ENCODE data around the gene SSU72.

The SSU72 gene

DNA sequence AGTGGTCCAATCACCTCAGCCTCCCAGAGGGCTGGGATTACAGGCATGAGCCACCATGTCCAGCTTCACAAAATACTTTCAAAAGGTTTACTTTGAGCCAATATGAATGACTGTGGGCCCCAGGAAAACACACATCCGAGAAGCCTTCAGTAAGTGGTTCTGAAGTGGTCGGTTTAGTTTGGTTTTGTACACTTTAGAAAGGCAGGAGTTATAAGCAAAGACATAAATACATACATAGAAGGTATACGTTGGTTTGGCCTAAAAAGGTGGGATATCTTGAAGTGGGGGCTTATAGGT is 37.4 kb upstream of the SSU72 start:
- DNase-seq (ENCODE audit: low spot score), result no peak
- FAIRE-seq, result no peak

DNA sequence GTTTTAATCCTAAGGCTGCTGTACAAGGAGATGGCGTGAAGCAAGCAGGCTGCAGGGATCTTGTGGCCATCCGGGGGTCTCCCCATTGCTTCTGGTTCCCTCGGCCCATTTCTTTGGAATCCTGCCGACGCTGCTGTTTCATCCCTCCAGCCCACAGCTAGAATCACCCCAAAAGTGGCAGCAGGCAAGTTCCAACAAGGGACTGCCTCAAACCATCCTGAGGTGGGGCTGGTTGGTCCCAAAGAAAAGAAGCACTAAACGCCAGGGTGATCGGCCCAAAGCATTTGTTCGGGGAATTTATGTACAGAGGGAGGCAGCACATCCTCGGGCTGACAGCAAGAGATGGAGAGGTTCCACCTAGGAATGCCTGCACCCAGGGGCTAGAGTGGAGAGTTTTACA is 36.1 kb upstream of the SSU72 start:
- FAIRE-seq (no peak), DNase-seq (ENCODE audit: low spot score) (no peak)

DNA sequence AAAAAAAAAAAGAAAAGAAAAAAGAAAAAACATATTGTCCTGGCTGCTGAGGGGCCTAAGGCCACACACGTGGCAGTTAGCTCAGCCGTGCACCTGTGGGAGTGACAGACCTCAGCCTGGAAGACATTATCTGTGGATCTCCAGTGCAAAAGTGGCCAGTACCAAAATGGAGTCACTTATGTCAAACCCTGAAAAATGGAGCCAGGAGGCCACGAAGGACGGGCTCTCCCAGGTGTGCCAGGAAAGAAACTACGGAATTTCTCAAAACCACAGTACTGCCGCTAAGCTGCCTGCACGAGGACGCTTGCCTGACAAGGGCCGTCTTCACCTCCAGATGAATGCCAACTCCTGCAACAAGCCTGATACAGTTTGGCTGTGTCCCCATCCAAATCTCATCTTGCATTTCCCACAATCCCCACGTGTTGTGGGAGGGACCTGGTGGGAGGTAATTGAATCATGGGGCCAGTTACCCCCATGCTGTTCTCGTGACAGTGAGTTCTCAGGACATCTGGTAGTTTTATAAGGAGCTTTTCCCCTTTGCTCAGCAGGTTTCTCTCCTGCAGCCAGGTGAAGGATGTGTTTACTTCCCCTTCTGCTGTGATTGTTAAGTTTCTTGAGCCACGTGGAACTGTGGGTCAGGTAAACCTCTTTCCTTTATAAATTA is 35.3 kb upstream of the SSU72 start:
- FAIRE-seq, result no peak
- no peak for DNase-seq (ENCODE audit: low spot score)

DNA sequence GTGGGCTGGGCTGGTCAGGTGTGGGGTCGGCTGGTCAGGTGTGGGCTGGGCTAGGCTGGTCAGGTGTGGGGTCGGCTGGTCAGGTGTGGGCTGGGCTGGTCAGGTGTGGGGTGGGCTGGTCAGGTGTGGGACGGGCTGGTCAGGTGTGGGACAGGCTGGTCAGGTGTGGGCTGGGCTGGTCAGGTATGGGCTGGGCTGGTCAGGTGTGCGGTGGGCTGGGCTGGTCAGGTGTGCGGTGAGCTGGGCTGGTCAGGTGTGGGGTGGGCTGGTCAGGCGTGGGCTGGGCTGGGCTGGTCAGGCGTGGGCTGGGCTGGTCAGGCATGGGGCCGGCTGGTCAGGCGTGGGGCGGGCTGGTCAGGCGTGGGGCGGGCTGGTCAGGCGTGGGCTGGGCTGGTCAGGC is 31.6 kb upstream of the SSU72 start:
- no peak for DNase-seq (ENCODE audit: low spot score)
- FAIRE-seq, result no peak

GRCh38 chr1:1605724-1606123 is 31.1 kb upstream of the SSU72 start:
- FAIRE-seq, result no peak
- no peak for DNase-seq (ENCODE audit: low spot score)

GRCh38 chr1:1605034-1605591 is 30.4 kb upstream of the SSU72 start:
- FAIRE-seq, result no peak
- no peak for DNase-seq (ENCODE audit: low spot score)

DNA sequence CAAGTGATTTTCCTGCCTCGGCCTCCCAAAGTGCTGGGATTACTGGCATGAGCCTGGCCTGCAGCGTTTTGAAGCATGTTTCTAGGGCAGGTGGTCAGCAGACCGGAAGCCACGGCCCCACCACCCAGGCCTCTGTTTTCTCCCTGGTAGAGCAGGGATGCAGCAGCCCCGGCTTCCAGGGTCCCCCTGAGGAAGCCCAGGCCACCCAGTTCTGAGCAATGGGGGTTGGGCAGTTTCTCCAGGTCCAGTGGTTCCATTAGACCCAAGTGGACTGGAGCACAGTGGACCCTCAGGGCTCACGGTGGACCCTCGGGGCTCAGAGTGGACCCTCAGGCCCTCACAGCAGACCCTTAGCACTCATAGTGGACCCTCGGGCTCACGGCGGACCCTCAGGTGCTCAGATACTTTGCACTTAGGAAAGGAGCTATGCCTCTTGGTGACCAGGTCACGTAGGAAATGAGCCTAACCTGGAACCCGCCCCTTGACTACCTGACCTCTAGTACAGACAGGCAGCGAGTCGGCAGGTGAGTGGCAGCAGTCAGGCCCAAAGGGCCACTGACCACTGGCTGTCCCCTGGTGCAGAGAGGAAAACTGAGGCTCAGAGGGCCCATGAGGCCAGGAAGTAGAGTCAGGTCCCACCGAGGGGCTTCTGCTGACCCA is 29.8 kb upstream of the SSU72 start:
- DNase-seq (ENCODE audit: low spot score) (no peak), FAIRE-seq (no peak)

DNA sequence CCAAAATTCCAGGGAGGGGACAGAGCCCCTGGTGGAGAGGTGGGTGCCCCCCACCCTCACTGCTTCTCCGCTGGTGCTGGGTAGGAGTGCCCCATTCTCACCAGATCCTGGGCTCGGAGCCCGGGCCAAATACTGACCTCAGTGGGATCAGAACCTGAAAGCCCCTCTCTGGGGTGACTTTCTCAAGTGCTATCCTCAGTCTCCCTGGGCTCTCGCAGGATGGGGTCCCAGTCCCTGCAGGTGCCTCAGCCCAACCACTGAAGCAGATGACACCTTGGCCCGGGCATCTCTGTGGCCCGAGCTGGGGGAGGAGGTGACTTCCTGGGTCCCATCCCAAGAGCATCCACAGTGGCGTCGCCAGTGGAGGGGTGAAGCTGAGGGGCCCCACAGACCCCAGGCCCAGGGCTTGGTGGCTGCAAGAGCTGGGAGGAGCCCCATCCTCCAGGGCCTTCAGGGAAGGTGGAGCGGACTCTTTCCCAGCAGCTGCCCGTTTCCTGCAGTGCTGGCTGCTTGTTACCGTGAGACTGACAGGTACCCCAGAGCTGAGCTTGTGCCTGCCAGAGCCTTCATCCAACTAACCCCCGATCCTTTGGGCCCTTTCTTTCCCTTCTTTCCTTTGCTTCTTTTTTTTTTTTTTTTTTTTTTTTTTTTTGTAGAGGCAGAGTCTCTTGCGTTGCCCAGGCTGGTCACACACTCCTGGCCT is 29.2 kb upstream of the SSU72 start:
- no peak for FAIRE-seq

GRCh38 chr1:1602968-1603506 is 28.4 kb upstream of the SSU72 start:
- DNase-seq (ENCODE audit: low spot score) (no peak), FAIRE-seq (no peak)

More for the DNA sequence above, 29.2 kb upstream of the SSU72 start:
- no peak for DNase-seq (ENCODE audit: low spot score)

- FAIRE-seq, result no peak
- DNase-seq (ENCODE audit: low spot score), result no peak
These were observed 27.8 kb upstream of the SSU72 start for GRCh38 chr1:1602304-1602967.

GRCh38 chr1:1601564-1602303 is 27.1 kb upstream of the SSU72 start:
- FAIRE-seq (no peak), DNase-seq (ENCODE audit: low spot score) (no peak)

DNA sequence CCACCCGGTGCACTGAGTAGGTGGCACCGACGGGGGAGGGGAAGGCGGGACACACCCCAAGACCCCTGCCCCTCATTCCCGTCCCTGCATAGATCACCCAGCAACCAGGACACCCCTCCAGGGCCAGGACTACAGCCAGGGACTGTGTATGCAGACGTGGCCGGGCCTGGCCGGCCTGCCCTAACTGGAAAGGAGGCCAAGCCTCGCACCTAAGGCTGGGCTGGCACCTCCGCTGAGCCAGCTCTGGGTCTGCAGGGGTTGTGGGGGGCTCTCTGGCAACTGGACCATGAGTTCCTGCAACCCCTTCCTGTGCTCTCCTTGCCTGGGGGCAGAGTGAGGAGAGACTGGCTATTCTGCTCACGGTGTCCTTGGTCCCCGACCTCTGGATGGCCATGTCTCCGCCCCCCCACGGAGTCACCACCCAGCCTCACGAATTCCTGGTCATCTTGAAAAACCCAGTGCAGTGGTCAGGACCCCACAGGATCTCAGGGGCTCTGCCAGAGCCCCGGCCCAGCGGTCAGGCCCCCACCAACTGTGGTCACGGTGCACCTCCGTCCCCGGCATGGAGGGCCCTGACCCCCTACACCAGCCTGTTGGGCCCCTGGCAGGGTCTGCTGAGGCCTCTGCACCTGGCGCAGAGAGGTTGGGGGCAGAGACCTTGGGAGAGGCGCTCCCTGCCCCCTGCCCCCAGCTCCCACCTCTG is 26.3 kb upstream of the SSU72 start:
- DNase-seq (ENCODE audit: low spot score), result no peak
- FAIRE-seq, result no peak

DNA sequence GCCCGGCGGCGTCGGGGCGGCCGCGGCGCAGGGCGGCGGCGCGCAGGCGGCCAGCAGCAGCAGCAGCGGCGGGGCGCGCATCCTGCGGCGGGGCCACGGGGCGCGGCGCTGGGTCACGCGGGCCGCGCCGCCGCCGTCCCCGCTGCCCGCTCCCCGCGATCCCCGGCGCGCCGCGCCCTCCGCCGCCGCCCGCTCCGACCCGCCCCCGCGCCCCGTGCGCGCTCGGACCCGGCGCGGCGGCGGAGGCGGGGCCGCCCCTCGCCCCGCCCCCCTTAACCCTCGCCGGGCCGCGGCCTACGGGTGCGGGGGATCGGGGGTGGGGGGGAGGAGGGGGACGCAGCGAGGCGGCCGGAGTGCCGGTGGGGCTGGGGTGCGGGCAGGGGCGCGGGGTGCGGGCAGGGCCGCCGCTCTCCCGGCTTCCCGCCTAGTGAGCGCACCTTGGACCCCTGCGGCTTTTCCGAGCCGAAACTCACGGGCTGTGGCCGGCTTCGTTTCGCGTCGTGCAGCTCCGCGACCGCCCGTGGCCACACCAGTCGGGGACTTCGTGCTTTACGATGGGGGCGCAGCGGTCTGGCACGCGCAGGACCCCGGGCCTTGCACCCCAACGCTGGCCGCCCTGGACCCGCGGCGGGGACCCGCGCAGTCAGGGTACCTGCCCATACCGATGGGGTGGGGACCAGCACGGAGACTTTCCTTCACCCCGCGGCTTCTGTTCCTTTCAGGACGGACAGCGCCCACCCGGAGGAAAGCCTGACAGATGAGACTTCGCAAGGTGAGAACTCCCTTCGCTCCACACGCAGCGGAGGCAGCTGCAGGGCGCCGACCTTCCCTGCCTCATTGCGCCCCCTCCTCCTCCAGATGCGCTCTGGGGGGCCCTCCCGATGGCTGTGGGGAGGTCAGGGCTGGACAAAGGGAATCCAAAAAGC is 25.5 kb upstream of the SSU72 start, which contains the start of gene FNDC10:
FNDC10 (minus strand) TSS at position 201 of the 926 bp plus-strand sequence; CDS start at position 81, 120 bp downstream.
- no peak for DNase-seq (ENCODE audit: low spot score)
- no peak for FAIRE-seq

- no peak for FAIRE-seq
- no peak for DNase-seq (ENCODE audit: low spot score)
These were observed 24.6 kb upstream of the SSU72 start for GRCh38 chr1:1599030-1599934.

DNA sequence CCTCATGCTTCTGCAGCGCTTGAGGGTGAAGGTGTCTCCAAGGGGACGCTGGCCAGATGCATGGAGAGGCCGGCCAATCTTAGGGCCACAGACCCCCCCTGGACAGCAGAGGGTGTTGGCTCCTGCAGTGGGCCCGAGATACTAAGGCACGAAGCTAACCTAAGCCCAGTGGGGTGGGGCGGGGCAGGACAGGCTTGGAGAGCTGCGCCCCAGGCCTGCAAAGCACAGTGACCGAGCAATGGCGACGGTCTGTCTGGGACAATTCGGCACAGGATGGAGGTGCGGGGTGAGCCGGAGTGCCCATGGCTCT is 24.0 kb upstream of the SSU72 start:
- DNase-seq (ENCODE audit: low spot score) (no peak), FAIRE-seq (no peak)

DNA sequence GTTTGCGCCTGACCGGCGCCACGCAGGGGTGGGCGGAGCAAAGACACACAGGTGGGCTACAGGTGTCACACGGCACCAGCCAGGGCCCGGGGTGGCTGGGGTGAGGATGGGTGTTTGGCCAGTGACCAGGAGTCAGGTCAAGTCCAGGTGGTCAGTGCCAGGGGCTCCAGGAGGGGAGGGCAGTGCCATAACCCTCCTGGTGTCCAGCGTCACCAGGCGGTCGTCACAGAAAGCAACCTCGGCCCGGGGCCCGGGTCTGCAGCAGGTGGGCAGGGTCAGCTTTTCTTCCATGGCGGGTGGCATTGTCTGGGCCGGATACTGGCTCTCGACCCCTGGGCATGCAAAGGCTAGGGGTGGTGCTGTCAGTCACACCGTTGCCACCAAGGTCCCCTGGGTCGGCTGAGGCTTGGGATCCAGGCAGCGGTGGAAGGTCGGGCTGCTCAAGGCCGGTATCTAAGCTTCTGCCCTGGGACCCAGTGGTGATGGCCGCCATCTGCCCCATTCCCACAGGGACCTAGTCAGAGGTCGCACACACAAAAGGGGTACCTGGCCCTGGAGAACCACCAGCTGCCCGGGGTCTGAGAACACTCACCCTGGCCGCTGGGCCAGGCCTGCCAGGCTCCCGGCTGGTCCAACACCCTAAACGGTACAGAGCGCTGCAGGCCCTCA is 23.5 kb upstream of the SSU72 start:
- FAIRE-seq (no peak), DNase-seq (ENCODE audit: low spot score) (no peak)

DNA sequence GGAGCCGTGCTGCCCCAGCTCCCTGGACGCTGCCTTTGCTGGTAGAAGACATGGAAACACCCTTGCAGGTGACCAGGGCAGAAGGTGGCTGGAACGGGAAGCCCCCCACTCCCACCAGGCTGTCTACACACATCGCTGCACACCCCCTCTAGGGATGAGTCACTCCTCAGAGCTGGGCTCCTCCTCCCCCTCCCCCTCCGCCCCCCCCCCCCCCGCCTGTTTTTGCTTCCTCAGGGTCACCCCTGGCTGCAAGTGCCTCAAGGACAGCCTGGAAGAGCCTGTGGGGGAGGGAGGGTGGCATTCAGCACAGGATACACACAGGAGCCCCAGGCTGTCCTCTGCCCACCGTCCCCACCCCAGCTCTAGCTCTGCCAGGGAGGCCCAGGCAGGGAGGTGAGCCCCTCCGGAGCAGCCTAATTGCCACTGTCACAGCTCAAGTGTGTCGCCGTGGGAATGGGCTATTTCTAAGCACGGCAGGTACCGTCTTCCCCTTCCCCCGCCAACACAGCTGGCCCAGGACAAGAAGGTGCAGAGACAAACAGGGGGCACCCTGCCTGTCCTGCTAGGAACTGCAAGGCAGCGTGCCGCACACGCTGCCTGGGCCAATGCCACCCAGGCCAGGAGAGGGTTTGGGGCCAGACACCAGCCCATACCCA is 22.7 kb upstream of the SSU72 start:
- no peak for FAIRE-seq
- peak; percentile 62 for DNase-seq (ENCODE audit: low spot score)
